Calu3 (cell line): ENCODE measurements around the gene CCDC136. TPM values are rescaled to one million over a fixed set of nuclear protein-coding genes. Genes with fewer than 3 reads are reported as not detected.

Experiments used
- BruUV-seq: library from RNA; stranded (reverse); fragments of 400-500 nt; replicated peaks from 2 replicates; lab custom pipeline; 2021; lab: Mats Ljungman, UMichigan
- CTCF ChIA-PET: fragments of 300-600 bp; sonication (Branson Sonifier 250); formaldehyde crosslinking; loops from one replicate; lab custom pipeline; 2022; ENCODE audit warnings: antibody characterized with exemption; lab: Charles Lee
- DNase-seq: peaks from one replicate; pipeline ENCODE4 v3.0.0; 2022
- H3K27ac Mint-ChIP-seq: one replicate; pipeline ENCODE4 v1.8.0; 2022; ENCODE audit warnings: mixed read lengths; ENCODE audit not compliant: unreplicated experiment
- H3K27me3 Mint-ChIP-seq: one replicate; pipeline ENCODE4 v1.8.0; 2022; ENCODE audit warnings: mixed read lengths; ENCODE audit not compliant: unreplicated experiment
- H3K36me3 Mint-ChIP-seq: one replicate; pipeline ENCODE4 v1.8.0; 2022; ENCODE audit warnings: mild to moderate bottlenecking, moderate library complexity, mixed read lengths; ENCODE audit not compliant: insufficient read depth, unreplicated experiment
- H3K4me1 Mint-ChIP-seq: one replicate; pipeline ENCODE4 v1.8.0; 2022; ENCODE audit warnings: mild to moderate bottlenecking, low read depth, mixed read lengths; ENCODE audit not compliant: unreplicated experiment
- H3K4me3 Mint-ChIP-seq: one replicate; pipeline ENCODE4 v1.8.0; 2022; ENCODE audit warnings: mild to moderate bottlenecking, low read depth, moderate library complexity, mixed read lengths; ENCODE audit not compliant: unreplicated experiment
- H3K9me3 Mint-ChIP-seq: one replicate; pipeline ENCODE4 v1.8.0; 2022; ENCODE audit warnings: low read depth, mixed read lengths; ENCODE audit not compliant: unreplicated experiment
- intact Hi-C: fragments of 100-400 bp; cut with micrococcal nuclease; formaldehyde crosslinking; loops from one replicate; pipeline ENCODE4 v1.10.0; 2022; ENCODE audit not compliant: unreplicated experiment
- total RNA-seq: library from RNA; stranded (reverse); gene quantifications from 2 replicates; pipeline ENCODE4 v1.2.3, GENCODE V29; 2022
- TF ChIP-seq, protein P1 (sequence below): fragments of 200-600 bp; IDR thresholded peaks from one replicate; pipeline ENCODE4 v1.8.0; 2022; ENCODE audit warnings: antibody characterized with exemption; ENCODE audit not compliant: unreplicated experiment

CCDC136 gene
- total RNA-seq, 1 experiment from 2014 or later = 5.9 TPM

GRCh38 chr7:128826916-128827247 lies 35.1 kb downstream of the CCDC136 start:
- DNase-seq = no peak
- Mint-ChIP-seq H3K4me3 (no peak overlapping the region), H3K27ac (no peak overlapping the region), H3K4me1 (peaks cover 32% of the 10 kb centered on the region), H3K36me3 (peaks cover 4% of the 10 kb centered on the region), H3K9me3 (no peaks in the 10 kb centered on the region), H3K27me3 (peaks cover 28% of the 10 kb centered on the region)
- TF ChIP-seq, protein P1, sequence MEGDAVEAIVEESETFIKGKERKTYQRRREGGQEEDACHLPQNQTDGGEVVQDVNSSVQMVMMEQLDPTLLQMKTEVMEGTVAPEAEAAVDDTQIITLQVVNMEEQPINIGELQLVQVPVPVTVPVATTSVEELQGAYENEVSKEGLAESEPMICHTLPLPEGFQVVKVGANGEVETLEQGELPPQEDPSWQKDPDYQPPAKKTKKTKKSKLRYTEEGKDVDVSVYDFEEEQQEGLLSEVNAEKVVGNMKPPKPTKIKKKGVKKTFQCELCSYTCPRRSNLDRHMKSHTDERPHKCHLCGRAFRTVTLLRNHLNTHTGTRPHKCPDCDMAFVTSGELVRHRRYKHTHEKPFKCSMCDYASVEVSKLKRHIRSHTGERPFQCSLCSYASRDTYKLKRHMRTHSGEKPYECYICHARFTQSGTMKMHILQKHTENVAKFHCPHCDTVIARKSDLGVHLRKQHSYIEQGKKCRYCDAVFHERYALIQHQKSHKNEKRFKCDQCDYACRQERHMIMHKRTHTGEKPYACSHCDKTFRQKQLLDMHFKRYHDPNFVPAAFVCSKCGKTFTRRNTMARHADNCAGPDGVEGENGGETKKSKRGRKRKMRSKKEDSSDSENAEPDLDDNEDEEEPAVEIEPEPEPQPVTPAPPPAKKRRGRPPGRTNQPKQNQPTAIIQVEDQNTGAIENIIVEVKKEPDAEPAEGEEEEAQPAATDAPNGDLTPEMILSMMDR = no peak
- intact Hi-C loops = no loop called here
- BruUV-seq = no TSS peak
- CTCF ChIA-PET = interaction anchor here (1.2 kb wide), 1 partner anchor 15 kb away, joined by 3 read pairs; no protein-coding TSS in a partner anchor

DNA sequence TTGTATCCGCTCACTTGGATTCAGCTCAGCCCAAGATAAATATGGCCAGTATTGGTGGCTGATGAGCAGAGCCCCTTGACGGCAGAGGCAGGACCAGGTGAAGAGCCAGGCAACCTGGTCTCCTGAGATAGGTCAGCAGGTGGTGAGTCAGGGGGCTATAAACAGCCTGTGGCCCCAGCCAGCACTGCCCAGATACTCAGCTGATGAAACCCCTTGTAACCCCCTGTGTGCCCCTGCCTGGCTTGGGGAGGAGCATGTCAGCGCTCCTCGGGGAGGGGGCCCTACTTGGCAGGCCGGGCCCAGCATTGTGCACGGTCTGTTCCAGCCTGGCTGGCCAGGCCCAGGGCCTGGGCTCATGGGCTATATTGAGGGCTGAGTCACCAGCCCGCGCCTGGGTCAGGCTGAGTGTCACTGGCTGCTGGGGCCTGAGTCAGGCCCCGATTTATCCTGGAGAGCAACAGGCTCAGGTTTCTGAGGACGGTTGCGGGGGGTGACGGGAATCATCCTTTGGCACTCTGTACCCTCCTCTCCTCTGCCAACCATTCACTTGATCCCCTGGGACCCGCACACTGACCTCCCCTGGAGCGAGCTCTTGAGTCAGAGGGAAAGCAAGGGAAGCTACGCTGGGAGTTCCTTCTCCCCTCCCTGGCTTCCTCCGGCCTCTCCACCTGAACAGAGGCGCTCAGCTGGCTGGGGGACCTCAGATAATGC lies 35.6 kb downstream of the CCDC136 start:
- H3K4me1 Mint-ChIP-seq = peaks cover 32% of the 10 kb centered on the region
- H3K4me3 Mint-ChIP-seq = no peak overlapping the region
- no peak overlapping the region for H3K27ac Mint-ChIP-seq
- intact Hi-C loops = no loop called here
- H3K27me3 Mint-ChIP-seq = peaks cover 22% of the 10 kb centered on the region
- H3K9me3 Mint-ChIP-seq = no peaks in the 10 kb centered on the region
- peaks cover 4% of the 10 kb centered on the region for H3K36me3 Mint-ChIP-seq
- BruUV-seq = no TSS peak
- TF ChIP-seq, protein P1 = no peak
- no peak for DNase-seq
- CTCF ChIA-PET = interaction anchor here (0.6 to 1.2 kb wide), 2 partner anchors 15 to 551 kb away, joined by 3 read pairs; no protein-coding TSS in a partner anchor

- H3K4me1 Mint-ChIP-seq = peaks cover 32% of the 10 kb centered on the region
- no peak overlapping the region for H3K4me3 Mint-ChIP-seq
- TF ChIP-seq, protein P1 = no peak
- H3K9me3 Mint-ChIP-seq = no peaks in the 10 kb centered on the region
- CTCF ChIA-PET = interaction anchor here (0.6 kb wide), 1 partner anchor 551 kb away, joined by 3 read pairs; no protein-coding TSS in a partner anchor
- DNase-seq = no peak
- BruUV-seq = no TSS peak
- peaks cover 16% of the 10 kb centered on the region for H3K27me3 Mint-ChIP-seq
- intact Hi-C loops = no loop called here
- H3K27ac Mint-ChIP-seq = no peak overlapping the region
- peaks cover 4% of the 10 kb centered on the region for H3K36me3 Mint-ChIP-seq
These were observed 36.4 kb downstream of the CCDC136 start for GRCh38 chr7:128827971-128828711.

DNA sequence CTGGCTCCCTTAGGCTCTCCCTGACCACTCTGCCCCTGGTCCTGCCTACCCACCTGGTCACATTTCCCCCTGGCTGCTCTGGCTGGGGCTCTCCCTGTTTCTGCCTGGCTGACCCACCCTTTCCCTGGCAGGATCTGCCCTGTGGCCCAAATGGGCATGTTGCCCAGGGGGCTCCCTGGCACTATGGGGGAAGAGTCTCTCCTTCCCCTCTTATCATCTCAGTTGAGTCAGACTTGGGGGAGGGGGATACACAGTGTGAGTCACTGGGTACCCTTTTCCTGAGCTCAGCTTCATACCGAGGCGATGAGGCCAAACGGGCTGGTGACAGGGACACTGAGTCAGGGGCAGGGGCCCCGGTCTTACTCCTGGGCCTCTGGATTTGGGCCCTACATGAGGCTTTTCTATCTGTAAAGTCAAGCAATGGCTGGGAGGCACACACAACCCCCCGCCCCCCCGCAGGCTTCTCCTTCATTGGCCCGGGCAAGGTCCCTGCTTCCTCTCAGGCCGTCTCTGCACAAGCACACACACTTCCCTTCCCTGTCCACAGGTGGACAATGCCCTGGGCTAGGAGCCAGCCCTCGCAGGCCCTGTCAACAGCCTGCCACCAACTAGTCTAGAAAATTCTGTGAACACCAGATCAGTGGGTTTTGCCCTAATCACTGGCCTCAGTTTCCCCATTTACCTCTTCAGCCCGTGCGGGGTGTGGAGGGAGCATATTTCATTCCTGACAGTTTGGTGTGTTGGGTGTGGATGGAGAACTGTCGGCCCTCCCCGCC lies 37.8 kb downstream of the CCDC136 start:
- Mint-ChIP-seq H3K4me1 (peaks cover 32% of the 10 kb centered on the region), H3K4me3 (peak overlapping the region; percentile 62), H3K27ac (no peak overlapping the region), H3K27me3 (peaks cover 24% of the 10 kb centered on the region), H3K9me3 (no peaks in the 10 kb centered on the region), H3K36me3 (peaks cover 4% of the 10 kb centered on the region)
- no TSS peak for BruUV-seq
- DNase-seq = peak; percentile 32
- TF ChIP-seq, protein P1 = no peak
- intact Hi-C loops = no loop called here
- CTCF ChIA-PET = no interaction called here
